Activated CD4-positive, alpha-beta T cell treated with anti-CD3 and anti-CD28 coated beads for 24 hours (primary cell): ENCODE measurements around the gene RAPGEF2.
"Not testable (repeated sequence)": the region's sequence is repeated elsewhere in the genome, so short reads cannot be mapped to it uniquely, and the experiment has no call there.

Source experiments
- DNase-seq, 2 donors: peaks; one replicate each; pipeline ENCODE4 v3.0.0-alpha.2; 2020; ENCODE audit warnings: low read depth in 2 of 2

RAPGEF2 gene

DNA sequence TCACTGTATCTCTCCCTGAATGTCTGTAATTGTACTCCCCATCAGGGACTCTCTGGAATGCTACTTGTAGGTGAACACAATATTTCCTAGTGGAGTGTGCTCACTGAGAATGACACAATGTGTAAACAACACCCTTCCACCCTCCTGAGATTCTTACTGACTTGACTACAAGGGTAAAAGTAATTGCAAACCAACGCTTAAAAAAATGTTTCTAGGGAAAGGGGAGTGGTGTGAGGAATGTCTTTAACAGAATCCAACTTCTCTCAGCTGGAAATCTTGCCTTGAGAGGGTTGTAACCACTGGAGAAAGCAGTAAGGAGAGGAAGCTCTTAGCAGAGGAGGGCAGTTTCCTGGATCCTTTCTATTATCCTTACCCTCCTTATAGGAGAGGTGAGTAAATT is 5.1 kb upstream of the RAPGEF2 start:
- DNase-seq, result no peak

DNA sequence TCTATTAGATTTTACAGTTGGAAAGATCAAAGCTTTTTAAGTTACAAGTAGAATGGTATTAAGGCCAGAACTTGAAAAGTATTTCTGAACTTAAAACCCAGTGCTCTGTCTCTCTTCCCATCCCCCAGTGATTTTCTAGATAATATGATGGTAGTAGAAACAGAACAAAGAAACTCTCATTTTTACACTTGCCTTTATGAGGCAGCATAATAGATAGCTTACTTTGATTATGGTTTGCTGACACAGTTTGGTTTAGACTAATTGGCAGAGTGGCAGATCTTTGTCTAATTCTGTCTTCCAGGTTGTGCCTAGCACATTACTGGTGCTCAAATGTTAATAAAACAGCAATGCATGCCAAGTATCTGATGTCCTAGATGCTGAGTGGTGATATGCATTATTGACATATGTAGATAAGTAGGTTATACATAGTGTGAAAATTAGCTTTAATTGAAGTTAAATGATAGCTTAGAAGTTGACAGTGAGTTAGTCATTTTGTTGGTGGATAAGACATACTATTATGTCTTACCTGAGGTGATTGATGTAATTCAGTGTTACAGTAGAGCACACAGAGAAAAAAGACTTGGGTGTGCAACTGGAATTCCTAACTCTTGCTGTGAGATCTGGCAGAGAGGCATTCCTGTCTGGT is 4.3 kb upstream of the RAPGEF2 start:
- DNase-seq, result no peak

DNA sequence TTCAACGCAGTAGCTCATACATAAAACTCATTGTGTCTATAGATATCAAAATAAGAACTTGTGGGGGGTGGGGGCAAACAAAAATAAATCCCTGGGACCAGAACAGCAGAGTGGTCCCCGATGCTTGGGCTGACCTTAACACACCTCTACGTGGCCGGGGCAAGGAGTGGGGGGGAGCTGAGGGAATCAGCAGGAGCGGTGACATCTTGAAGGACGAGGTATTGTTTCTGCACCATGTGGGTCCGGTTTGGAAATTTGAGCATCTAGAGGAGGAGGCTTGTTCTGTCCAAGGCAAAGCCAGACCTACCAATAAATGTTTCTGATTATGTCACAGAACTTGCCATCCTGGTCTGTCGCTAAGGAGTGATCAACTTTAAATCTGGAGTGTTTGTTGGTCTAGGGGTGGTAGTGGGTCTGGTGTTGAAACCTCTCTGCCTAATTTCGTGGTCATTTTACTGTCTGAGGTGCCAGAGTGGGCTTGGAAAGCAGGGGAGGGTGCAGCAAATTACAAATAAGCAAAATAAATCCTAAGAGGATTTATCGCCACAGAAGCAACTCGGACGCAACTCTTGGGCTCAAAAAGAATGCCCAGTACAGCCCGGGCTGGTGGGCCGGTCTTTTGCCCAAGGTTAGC is 774 bp upstream of the RAPGEF2 start:
- no peak for DNase-seq

DNA sequence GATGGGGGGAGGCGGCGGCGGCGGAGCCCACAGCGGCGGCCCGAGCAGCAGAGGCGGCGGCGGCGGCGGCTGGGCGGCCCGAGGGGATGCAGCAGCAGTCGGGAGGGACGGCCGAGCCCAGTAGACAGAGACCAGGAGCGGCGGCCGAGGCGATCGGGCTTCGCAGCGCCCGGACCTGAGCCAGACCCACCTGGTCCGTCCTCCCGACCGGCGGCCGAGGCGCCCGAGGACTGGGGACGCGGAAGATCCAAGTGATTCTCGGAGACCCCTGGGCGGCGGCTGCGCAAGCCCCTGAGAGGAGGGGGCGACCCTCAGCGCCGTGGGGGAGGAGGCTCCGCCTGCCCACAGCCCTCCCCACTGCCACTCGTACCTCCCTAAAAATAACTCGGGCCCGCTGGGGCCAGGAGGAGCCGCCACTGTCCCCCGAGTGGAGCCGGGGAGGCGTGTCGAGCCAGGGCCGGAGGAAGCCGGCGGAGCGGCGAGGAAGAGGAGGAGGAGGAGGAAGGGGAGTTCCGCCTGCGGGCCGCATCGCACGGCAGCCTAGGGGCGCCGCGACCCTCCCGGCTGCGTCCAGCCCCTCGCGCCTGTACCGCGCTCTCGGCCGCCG is 608 bp downstream of the RAPGEF2 start:
- peak in 1 of 2 donors; percentile 22 for DNase-seq

DNA sequence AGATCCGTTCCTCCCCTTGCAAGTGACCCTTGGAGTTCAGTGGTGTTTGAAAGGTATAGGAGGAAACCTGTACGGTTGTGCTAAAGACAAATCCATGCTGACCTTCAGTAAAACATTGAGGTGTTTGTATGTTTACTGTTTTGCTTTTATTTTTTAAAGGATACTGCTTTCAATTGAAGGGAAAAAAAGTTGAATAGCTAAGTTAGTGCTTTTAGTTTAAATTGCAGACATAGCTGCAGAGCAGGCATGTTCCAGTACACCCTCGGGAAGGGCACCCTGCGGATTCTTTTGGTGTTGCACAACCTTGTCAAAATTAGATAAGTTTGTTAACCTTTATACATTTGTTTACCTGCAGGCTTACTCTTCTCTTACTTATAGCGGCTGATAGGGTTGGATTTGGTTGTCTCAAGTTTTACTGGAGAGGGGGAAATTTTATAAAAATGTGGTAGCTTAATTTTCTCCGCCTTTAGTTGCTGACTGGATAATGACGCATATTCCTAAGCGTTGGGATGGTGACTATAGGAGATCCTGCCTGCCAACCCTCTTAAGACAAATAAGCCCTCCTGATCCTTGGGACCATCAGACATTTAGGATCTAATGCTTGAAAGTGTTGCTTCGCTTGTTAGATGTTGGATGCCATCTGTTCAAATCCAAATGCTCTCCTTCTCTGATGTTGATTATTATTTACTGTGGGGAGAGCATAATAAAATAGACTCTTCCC is 2.0 kb downstream of the RAPGEF2 start:
- no peak for DNase-seq

DNA sequence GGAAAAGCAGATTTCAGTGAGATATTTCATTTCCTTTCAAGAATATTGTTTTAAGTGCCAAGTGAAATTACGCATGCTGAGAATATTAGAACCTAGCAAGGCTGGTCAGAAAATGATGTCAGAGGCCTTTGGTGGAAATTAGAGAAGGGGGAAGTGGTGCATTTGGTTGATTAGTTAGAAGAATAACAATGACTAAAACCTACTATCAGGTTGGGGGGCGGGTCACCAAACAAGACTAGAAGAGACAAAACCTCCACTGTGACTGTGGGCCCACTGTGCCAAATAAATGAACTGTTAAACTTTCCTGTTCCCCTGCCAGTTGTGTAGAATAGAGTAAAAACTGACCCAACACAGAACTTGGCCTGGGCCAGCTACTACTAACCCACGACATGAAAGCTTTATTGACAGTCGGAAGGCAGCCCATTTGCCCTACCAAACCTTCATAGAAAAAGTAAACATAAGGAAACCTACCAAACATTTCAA is 2.9 kb downstream of the RAPGEF2 start:
- DNase-seq, result no peak

DNA sequence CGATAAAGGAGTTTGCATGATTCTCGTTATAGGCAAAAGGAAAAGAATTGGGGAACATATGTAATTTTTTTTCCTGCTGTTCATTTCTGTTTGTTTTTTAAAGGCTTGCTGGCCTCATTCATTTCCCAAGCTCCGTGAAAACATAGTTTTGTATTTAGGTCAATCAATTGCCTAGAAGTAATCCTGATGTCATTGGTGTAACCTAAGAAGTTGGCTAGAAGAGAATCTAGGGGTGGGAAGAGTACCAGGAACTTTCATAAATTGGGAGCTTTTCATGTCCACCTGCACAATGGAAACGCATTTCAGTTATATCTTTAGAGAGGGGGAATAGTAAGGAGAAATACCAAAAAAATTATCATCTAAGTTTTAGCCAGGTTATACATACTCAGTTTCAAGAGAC is 3.8 kb downstream of the RAPGEF2 start:
- no peak for DNase-seq

DNA sequence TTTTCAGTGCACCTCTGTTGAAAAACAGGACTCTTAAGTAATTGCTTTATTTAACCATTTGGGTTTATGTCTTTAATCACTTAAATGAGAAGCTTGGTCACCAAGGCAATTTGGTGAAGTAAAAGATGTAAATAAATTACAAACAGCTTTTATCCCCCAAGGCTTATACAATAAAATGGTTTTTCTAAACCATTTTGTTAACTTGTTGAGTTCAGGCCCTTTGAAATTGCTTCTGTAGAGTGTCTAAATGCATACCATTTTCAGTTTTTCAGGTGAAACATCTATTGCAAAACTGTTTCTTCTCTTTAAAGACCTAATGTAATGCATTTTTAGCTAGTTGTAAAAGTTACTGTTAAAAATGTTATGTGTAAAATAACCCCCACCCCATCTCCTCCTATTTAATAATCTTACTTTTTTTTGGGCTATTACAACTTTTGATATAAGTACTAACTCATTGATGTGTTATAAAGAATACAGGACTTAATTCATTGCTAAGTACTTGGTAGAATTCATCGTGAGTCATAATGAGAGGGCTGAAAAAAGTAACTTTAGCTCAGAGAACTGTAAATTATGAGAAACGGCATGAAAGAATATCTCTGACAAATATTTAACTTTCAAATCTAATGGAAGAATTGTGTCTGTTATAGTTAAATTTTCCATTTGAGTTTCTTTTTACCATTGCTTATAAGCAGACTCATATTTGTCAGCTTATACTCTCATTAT is 4.5 kb downstream of the RAPGEF2 start:
- DNase-seq, result no peak

DNA sequence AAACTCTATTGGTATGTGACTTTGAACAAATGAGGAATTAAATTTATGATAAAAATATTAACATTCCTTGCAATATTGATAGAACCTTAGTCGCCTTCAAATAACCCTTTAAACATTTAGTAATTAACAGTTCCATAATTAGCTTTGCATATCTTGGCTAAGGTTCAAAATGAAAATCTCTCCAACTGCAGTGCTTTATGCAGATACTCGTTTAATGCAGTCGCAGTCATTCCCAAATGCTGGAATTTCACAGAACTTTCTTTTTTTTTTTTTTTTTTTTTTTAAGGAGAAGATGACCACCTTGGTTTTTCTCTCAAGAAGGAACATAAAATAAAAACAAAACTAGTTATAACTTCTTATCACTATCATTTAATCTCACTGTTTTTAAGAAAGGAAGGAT is 5.2 kb downstream of the RAPGEF2 start:
- DNase-seq, result no peak

DNA sequence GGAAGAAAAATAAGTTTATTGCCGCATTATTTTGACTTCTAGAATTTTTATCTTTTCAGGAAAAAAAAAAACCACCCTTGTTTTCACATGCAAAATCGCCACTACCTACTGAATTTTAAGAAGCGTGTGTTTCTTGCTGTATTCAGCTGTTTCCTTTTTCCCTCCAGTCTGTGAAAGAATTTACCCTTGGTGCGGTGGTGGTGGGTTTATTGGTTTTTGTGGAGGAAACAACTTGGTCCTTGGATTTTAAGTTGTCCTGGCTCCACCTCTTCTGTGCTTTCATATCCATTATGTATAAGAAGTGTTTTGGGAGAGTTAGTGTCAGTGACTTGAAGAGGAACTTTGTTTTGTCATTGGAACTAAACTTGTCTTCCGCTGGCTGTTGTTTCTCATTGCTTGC is 8.1 kb downstream of the RAPGEF2 start:
- DNase-seq, result no peak

DNA sequence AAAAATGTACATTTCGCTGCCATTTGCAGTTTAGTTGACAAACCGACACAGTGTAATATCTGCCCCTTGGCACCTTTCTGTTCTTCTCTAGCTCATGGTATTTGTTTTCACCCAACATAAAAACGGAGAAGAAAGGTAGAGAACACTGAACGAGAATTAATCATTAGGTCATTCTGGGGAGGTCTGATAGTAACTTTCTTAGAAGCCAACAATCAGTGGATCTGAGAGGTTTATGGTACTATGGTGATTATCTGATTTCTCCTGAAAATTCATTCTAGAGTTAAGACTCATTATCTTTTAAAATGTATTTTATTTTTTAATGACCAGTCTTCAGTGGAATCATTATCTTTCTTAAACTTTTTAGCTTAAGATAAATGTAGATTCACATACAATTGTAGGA is 8.5 kb downstream of the RAPGEF2 start:
- DNase-seq, result no peak

DNA sequence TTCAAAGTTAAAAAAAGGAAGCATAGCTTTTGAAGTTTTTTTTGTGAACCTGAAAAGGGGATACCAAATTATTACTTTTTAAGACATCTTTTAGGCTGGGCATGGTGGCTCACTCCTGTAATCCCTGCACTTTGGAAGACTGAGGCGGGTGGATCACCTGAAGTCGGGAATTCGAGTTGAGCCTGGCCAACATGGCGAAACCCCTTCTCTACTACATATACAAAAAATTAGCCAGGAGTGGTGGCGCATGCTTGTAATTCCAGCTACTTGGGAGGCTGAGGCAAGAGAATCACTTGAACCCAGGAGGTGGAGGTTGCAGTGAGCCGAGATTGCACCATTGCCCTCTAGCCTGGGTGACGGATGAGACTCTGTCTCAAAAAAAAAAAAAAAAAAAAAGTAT is 10.5 kb downstream of the RAPGEF2 start:
- DNase-seq, result not testable (repeated sequence)

DNA sequence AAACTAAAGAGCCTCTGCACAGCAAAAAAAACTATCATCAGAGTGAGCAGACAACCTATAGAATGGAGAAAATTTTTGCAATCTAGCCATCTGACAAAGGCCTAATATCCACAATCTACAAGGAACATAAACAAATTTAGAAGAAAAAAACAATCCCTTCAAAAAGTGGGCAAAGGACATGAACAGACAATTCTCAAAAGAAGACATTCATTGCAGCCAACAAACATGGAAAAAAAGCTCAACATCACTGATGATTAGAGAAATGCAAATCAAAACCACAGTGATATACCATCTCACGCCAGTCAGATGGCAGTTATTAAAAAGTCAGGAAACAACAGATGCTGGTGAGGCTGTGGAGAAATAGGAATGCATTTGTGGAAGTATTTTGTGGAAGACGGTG is 13.2 kb downstream of the RAPGEF2 start:
- DNase-seq, result not testable (repeated sequence)

DNA sequence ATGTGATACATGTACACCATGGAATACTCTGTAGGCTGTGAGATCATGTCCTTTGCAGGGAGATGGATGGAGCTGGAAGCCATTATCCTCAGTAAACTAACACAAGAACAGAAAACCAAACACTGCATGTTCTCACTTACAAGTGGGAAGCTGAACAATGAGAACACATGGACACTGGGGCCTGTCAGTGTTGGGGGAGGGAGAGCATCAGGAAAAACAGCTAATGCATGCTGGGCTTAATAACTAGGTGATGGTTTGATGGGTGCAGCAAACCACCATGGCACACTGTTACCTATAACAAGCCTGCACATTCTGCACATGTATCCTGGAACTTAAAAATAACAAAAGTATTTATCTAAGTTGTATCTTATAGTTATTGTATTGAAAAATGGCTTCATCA is 13.8 kb downstream of the RAPGEF2 start:
- not testable (repeated sequence) for DNase-seq

DNA sequence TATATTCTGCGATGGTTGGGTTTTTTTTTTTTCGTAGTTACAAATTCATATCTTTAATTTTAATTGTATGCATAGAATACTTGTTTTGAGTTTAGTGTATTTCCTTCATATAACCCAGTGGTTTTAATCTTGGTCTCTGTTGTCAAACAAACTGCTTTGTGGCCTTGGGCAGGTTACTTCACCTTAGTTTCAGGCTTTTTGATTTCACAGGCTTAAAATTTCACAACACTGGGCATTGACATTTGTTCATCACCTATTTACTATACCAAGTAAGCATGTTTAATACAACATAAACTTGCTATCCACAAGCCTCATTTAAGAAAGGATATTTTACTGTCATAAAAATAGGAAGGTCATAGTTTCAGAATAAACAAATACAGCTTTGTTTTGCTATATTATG is 14.7 kb downstream of the RAPGEF2 start:
- no peak for DNase-seq

DNA sequence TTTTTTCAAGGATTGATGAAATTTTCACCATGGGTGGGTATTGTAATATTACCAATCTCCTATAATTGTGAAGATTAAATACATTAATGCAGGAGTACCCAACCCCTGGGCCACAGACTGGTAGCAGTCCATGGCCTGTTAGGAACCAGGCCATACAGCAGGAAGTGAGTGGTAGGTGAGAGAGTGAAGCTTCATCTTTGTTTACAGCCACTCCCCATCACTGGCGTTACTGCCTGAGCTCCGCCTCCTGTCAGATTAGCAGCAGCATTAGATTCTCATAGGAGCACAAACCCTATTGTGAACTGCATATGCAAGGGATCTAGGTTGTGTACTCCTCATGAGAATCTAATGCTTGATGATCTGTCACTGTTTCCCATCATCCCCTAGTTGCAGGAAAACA is 15.1 kb downstream of the RAPGEF2 start:
- no peak for DNase-seq

DNA sequence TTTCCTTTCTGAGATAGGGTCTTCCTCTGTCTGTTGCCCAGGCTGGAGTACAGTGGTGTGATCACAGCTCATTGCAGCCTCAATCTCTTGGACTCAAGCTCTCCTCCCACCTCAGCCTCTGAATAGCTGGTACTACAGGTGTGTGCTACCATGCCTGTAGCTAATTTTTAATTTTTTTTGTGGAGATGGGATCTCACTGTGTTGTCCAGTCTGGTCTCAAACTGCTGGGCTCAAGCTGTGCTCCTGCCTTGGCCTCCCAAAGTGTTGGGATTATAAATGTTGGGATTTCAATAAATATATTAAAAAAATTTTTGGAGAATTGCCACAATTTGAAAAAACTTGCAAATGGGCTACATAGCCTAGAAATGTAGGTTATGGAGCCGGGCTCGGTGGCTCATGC is 18.5 kb downstream of the RAPGEF2 start:
- DNase-seq, result no peak

DNA sequence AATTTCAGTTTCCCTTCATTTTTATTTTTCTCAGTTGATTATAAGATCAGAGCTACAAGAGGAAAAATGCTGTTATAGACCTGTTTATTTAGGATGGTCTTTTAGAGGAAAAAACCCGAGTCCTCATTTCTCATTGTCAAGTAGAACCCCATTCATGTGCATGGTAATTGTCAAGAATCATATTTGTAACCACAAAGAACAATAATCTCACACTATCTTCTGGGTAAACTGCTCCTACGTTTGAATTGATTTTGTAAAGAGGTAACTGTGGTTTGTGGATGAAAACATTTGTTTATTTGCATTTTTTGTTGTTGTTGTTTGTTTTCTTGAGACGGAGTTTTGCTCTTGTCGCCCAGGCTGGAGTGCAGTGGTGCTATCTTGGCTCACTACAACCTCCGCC is 23.8 kb downstream of the RAPGEF2 start:
- no peak for DNase-seq

DNA sequence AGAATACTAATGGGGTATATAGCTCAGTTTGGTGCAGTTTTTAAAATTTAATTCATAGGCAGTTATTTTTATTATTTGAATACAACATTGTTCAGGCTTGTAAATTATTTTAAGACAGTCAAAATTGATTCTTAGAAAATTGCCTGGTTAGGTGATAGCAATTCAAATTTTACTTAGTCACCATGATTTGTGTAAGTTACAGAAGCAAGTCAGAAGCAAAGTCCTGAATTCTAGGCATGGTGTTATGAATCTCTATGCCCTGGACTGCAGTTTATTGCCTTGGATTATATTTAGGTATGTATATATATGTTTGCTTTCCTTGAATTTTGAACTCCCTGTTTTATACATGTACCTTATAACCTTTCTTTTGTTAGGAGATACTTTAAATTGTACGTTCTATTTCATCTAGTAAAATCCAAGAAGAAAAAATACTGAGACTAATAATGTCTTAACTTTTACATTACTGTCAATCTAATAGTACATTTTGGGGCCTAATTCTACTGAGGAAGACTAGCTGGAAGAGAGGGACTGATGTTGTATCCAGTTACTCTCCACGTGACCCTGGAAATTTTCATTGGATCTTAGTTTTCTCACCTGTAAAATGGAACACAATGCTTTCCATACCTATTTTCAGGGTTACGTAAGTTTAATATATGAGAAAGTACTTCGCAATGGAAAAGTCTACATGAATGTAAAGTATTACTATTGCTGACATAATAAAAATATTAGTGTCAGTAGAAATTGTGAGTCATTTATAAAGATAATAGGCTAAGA is 25.1 kb downstream of the RAPGEF2 start:
- no peak for DNase-seq

DNA sequence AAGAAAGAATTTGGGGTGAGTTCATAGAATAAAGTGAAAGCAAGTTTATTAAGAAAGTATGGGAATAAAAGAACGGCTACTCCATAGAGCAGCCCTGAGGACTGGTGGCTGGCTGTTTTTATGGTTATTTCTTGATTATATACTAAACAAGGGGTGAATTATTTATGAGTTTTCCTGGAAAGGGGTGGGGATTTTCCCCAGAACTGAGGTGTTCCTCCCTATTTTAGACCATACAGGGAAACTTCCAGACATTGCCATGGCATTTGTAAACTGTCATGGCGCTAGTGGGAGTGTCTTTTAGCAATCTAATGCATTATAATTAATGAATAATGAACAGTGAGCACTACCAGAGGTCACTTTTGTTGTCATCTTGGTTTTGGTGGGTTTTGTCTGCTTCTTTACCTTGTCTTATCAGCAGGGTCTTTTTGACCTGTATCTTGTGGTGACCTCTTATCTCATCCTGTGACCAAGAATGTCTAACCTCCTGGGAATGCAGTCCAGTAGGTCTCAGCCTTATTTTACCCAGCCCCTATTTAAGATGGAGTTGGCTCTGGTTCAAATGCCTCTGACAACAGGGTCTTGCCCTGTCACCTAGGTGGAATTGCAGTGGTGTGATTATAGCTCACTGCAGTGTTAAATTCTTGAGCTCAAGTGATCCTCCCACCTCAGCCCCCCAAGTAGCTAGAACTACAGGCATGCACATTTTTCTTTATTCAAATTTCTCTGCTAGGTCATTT is 27.1 kb downstream of the RAPGEF2 start:
- no peak for DNase-seq

DNA sequence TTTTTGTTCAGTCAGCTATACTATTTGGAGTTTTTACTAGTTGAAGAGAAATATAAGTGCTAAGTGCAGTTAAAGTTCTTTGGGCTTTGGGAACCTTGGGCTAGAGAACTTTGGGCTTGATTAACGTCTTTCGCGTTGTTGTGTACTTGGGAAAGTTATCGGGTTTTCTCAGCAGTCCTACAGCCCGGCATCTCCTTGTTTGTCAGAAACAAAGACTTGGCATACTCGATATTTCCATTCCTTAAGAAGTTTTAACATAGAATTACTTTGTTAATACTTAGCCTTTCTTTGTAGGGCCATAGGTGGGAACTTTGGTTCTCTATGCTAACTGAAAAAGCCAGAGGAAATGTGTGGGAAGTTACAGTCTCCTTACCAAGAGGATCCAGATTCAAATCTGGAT is 28.7 kb downstream of the RAPGEF2 start:
- no peak for DNase-seq
